Cortex of kidney (tissue), 1 donor: ENCODE results near the gene MRPL54.
"Not testable (repeated sequence)": the region's sequence is repeated elsewhere in the genome, so short reads cannot be mapped to it uniquely, and the experiment has no call there.

Experiments
- DNase-seq: peaks from one replicate; lab custom pipeline; 2025; lab: John Stamatoyannopoulos, UW

Gene MRPL54

DNA sequence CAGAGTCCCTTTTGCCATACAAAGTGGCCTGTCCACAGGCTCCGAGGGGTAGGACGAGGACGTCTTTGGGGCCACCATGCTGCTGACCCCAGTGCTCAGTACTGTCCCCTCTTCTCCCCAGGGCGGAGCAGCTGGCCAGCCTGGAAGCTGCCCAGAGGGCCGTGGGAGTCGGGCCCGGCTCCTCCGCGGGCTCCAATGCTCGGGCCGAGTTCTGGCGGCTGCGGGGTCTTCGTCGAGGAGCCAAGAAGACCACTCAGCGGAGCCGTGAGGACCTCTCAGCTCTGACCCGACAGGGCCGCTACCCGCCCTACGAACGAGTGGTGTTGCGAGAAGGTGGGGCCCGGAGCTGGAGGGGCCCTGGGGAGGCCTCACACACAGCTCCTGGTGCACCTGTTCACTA, 22.1 kb upstream of the MRPL54 start:
- no peak for DNase-seq

DNA sequence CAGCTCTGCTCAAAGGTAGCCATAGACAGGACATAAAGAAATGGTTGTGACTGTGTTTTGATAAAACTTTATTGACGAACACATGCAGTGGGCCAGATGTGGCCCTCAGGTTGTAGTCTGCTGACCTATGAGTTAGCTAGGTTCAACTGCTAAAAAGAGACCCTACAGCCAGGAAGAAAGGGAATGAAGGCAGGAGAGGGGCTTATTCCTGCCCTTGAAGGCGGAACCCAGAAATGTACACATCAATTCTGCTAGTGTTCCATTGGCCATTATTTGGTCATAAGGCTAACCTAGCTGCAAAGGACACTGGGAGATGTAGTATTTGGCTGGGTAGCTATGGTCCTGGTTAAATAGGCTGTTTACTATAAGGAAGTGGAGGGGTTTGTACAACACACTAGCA, 19.0 kb upstream of the MRPL54 start:
- no peak for DNase-seq

DNA sequence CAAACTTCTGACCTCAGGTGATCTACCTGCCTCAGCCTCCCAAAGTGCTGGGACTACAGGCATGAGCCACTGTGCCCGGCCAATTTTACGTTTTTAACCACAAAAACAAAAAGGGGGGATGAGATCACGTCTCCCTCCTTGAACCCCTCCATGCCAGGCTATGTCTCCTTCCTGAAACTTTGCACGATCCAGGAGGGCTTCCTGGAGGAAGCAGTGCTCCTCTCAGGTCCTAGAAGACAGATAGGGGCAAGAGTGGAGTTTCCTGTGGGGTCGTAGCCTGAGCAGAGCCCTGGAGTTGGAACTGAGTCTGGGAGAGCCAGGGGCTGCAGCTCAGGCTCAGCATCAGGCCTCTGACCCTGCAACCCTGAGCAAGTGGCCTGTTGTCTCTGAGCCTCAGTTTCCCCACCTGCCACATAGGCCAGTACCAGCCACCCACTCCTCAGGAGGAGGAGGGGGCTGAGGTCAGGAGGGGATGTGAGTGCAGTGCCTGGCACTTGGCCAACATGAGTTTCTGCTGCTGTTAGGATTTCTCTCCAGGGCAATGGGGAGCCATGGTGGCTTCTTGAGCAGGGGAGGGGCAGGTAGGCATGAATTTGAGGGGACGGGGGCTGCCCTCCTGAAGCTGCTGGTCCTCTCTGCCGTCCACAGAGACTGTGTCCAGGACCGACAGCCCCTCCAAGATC, 17.0 kb upstream of the MRPL54 start:
- no peak for DNase-seq

DNA sequence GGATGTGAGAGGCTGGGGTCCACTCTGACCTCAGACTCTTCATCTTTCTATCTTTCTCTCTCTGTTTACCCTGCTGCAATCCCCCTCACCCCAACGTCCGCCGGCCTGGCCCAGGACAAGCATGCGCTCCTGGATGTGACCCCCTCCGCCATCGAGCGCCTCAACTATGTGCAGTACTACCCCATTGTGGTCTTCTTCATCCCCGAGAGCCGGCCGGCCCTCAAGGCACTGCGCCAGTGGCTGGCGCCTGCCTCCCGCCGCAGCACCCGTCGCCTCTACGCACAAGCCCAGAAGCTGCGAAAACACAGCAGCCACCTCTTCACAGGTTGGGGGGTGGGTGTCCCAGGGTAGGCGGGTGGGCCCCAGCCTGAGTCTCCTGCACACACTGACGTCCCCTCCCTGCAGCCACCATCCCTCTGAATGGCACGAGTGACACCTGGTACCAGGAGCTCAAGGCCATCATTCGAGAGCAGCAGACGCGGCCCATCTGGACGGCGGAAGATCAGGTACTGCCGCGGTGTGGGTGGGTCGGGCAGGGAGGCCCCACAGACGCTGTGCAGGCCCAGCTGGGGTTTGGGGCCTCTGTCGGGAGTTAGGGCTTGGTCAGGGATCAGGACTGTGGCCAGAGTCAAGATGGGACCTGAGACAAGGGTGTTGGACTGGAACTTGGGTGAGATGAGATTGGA, 16.0 kb upstream of the MRPL54 start:
- no peak for DNase-seq

DNA sequence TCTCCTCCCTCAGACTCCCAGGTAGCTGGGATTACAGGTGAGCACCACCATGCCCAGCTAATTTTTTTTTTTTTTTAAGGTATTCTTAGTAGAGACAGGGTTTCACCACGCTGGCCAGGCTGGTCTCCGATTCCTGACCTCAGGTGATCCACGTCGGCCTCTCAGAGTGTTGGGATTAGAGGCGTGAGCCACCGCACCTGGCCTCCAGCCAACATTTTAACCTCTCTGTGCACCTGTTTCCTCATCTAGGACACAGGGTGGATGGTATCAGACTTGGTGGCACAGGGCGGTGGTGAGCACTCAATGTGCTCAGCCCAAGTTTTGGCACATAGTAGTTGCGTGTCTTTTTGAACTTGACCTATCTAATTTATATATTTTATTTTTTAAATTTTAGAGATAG, 13.5 kb upstream of the MRPL54 start:
- no peak for DNase-seq

DNA sequence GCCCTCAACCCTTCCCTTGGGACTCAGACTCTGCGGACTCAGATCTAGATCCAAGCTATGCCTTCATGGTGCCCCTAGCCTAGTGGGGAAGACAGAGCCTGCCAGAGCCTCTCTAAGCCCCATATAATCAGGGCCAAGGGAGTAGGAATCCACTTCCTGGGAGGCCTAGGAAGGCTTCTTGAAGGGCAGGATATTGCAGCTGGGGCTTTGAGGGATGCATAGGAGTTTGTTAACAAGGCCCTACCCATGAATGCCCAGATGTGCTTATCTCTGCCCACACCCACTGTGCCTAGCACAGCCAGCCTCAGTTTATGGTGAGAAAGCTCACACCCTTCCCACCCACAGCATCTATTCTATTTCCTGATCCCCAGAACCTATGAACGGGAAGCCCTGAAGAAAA, 12.3 kb upstream of the MRPL54 start:
- DNase-seq = no peak

DNA sequence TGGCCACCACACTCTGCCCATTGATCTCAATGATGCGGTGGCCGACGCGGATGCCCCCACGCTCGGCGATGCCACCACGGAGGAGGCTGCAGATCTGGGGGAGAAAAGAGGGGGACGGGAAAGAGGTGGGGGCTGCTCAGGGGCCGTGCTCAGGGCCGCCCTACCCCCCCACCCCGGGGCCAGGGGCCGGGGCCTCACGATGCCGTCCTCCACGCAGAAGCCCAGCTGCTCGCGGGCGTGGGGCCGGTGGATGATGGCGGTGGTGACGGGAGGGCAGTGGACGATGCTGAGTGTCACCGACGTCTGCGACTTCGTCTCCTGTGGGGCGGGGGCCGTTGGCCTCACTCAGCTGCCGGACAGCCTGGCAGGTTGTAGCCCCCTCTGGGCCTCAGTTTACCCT, 11.2 kb upstream of the MRPL54 start:
- no peak for DNase-seq

DNA sequence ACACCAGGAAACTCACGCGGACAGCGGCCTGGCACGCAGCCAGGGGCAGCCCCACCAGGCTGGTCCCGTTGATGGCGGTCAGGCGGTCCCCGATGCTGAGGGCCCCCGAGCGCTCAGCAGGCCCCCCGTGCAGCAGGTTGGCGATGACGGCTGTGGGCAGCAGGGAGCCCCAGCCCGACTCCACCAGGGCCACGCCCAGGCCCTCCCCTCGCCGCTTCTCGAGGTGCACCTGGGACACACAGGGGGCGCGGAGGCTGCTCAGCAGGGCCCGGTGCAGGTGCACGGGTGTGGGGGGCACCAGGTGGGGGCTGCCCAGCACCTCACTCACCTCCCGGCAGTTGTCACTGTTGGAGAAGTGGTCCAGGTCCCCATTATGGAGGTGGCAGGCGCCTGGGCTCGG, 10.0 kb upstream of the MRPL54 start:
- no peak for DNase-seq

DNA sequence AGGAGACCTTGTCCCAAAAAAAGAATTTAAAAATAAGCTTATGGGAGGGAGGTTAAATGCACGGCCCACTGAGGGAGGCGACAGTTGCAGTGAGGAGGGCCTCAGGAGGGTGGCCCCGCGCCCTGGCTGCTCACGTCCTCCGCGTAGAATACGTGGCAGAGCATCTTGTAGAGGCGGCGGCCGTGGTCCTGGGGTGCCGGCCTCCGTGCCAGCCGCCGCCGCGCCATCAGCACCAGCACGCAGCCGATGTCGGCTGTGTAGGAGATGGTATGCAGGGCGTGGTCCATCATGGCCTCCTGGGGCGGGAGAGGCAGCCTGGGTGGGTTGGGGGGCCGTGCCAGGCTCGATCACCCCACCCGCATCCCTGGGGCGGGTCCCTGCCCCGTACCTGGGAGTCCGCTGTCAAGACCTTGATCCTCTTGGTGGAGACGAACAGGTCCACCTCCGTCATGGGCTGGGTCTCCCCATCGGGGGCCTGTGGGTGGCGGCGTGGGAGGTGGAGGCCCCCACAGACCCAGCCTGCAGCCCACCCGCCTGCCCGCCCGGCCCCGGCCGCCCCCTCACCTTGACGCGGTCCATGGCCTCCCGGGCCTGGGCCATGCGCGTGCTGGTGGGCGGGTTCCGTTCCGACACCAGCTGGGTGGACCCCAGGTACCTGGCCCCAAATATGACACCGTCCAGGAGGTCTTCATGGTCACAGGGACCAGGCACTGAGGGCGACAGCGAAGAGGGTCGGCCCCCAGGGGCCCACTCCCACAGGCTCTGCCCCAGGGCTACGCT, 8.7 kb upstream of the MRPL54 start:
- DNase-seq = no peak

DNA sequence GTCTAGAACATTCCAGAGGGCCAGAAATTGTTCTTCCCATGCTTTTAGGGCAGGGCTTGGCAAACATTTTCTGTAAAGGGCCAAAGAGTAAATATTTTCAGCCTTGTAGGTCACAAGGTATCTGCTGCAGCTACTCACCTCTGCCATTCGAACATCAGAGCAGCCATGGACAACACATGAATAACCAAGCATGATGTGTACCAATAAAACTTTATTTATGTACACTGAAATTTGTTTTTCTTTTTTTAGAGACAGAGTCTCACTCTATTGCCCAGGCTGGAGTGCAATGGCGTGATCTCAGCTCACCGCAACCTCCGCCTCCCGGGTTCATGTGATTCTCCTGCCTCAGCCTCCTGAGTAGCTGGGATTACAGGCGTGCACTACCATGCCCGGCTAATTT, 4.8 kb upstream of the MRPL54 start:
- DNase-seq = not testable (repeated sequence)

DNA sequence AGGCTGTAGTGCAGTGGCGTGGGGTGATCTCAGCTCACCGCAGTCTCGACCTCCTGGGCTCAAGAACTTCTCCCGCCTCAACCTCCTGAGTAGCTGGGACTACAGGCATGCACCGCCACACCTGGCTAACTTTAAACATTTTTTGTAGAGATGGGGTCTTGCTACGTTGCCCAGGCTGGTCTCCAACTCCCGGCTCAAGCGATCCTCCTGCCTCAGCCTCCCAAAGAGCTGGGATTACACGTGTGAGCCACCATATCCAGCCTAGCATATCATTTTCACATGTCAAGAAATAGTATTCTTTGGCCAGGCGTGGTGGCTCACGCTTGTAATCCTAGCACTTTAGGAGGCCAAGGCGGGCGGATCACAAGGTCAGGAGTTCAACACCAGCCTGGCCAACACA, 4.2 kb upstream of the MRPL54 start:
- DNase-seq = not testable (repeated sequence)

DNA sequence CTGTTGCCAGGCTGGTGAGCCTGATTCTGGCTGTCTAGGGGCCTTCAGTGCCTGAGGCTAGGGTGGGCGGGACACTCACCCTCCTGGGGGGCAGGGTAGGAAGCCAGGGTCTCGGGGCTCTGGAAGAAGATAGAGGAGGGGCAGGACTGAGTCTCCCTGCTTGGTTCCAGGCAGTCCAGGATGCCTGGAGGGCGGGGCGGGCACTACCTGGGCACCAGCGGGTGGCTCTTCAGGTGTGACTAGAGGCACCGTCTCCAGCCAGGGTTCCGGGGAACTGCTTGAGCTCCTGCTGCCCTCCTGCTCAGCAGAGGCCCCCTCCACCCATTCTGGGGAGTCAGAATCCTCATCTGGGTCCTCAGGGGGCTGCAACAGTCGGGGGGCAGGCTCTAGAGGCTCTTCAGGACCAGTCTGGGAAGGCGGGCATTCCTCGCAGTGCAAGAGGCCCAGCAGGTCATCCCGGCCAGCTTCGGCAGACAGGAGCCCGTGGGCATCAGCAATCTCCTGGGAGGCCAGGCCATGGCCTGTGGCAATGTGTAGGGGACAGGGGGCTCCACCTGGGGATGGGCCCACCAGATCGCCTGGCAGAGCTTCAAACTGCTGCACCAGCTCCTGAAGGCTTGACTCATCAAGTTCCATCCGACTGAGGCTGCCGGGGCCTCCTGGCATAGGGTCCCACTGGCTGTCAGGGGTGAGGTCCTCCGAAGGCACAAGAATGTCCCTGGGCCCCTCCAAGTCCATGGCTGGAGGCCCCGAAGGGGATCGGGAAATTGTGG, 2.8 kb upstream of the MRPL54 start:
- no peak for DNase-seq

DNA sequence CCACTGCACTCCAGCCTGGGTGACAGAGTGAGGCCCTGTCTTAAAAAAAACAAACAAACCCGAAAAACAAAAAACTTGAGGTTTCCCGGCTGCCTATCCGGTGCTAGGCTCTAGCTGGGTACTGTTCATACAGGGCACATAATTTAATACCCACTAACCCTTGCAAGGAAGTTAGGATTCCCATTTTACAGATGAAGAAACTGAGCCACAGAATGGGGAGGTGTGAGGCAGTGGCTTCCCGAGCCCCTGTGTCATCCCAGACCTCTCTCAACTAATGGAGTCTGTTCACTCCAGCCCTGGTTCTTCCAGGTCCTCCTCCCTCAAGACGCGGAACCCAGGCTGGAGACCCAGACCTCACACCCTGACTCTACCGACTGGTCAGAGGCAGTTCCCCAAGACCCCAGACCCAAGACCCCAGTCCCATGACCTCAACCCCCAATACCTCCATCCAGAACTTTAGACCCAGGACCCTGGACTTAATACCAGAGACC, 1.6 kb upstream of the MRPL54 start:
- no peak for DNase-seq

DNA sequence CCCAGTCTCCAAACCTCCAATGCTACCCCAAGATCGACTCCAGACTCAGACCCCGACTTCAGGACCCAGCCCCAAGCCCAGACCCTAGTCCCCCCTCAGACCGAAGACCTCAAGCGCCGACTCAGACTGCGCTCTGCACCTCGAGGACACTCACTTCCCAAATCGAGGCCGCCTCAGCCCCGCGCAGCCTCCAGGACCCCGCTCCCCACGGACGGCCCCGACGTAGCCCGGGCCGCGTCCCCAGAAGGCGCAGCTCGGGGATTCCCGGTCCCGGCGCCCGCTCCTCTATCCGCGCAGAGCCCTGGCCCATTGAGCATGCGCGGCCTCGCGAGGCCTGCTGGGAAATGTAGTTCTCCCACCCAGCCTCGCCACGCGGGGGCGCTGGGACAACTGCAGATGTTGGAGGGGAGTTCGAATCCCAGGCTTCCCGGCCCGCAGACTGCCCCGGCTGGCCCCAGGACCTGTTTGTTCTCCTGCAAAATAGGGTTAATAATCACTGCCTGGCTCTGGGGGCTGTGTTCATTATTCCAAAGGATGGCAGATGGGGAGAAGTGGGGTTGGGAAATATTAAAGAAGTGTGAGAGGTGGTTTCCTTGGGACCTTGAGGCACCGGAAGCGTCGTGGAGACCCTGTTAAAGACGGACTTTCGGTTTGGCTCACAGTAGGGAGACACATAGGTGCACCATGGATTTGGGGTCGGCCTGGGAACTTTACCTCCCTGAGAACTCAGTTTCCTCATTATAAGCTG, 926 bp upstream of the MRPL54 start, which contains the start of gene APBA3:
Gene APBA3, minus strand, starts transcription at position 311 of the 748 bp plus-strand sequence. CDS start 1,428 bp downstream, outside the sequence.
- no peak for DNase-seq

DNA sequence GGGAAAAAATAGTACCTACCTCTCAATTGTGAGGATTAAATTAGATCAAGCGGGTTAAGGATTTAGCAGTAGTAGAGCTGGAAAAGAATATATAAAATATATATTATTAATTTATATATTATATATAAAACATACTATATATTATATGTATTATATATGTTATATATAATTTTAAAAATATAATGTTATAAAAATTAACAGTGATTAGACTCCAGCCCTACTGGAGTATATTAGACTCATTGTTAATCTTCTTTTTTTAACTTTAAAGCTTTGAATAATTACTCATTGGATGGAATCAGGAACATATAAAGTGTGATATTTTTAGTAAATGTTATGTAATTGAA, 380 bp upstream of the MRPL54 start:
- no peak for DNase-seq

DNA sequence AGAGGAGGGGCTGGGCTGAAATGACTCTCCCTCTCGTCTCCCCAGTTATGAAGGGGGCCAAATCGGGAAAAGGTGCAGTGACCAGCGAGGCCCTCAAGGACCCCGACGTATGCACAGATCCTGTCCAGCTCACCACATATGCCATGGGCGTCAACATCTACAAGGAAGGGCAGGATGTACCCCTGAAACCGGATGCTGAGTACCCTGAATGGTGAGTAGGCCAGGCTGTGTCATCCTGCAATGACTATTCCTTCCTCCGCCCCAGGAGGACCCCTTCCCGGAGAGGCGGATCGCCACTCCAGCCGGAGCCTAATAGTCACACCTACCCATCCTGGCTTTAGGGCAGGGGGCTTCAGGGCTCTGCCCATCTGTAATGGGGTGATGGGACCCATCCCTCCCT, 2.6 kb downstream of the MRPL54 start:
- no peak for DNase-seq

DNA sequence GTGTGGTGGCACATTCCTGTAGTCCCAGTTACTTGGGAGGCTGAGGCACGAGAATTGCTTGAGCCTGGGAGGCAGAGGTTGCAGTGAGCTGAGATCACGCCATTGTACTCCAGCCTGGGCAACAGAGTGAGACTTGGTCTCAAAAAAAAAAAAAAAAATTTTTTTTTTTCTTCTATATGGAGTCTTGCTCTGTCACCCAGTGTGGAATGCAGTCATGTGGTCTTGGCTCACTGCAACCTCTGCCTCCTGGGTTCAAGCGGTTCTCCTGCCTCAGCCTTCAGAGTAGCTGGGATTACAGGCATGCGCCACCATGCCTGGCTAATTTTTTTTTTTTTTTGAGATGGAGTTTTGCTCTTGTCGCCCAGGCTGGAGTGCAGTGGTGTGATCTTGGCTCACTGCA, 3.3 kb downstream of the MRPL54 start:
- not testable (repeated sequence) for DNase-seq

DNA sequence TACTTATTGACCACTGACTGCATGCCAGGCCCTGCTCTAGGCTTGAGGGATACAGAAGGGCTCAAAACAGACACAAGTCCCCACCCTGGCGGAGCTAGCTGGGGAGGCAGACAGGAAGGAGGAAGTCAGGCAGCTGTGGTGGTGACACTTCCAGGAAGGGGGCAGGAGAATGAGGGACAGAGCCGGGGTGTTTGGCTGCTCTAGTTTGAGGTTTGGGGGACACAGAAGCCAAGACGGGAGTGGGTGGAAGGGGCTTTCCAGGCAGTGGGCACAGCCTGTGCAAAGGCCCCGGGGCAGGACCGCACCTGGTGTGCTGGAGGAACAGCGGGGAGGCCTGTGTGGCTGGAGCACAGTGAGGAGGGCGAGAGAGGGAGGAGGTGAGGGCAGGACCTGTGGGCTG, 4.0 kb downstream of the MRPL54 start:
- no peak for DNase-seq

DNA sequence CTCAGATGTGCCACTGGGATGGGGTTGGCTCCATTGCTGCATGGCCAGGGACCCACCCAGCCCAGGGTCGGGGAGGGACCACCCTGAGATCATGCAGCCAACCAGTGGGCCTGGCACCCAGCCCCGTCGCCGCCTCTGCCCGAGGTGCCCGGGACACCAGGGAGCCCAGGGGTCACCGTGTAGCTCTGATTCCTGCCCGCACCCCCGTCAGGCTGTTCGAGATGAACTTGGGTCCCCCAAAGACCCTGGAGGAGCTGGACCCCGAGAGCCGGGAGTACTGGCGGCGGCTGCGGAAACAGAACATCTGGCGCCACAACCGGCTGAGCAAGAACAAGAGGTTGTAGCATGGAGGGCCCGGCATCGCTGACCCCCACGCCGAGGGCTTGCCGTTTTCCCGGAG, 4.6 kb downstream of the MRPL54 start:
- no peak for DNase-seq

DNA sequence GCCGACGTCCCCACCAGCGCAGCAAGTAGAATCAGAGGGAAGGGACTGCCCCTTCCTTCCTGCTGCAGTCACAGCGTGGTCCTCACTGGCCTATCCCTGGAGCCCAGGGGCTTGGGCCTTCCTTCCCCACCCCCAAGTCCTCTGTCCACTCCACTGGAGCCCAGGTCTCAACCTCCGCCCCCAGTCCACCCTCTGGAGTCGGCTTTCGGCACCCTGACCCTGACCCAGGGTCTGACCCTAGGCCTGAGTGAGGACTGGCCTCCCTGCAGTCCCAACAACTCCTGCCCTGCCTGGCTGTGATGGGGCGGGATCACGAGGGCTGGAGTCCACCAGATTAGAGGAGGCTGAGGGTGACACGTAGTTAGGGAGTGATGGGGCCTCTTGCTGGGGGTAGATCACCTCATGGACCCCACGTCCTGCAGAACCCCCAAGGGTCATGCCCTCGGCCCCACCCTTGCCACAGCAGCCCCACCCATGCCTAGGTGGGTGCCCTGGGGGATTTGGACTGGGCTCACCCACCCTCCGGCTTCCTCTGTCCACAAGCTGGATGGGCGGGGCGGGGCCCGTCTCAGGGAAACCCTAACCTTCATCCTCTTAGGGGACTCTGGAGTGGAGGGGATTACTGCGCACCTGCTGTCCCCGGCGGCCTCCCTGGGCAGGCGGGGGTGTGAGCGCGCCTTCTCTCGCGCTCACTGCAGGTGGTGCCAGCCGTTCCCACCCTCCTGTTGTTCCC, 5.7 kb downstream of the MRPL54 start:
- DNase-seq = no peak

DNA sequence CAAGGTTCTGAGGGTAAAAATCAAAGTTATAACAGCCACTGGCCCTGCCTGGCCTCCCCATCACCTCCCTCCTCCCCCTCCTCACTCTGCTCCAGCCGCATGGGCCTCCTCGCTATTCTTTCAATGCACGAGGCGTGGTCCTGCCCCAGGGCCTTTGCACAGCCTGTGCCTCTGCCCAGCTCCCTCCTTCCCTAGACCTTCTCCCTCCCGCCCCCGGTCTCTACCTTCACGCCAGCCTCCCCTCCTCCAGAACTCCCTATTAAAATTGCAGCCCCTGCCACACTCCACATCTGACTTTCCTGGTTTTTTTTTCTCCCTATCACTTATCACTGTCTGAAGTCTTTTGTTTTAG, 6.2 kb downstream of the MRPL54 start:
- DNase-seq = no peak
